ENCODE results near the gene COL4A6.

Gene COL4A6

DNA sequence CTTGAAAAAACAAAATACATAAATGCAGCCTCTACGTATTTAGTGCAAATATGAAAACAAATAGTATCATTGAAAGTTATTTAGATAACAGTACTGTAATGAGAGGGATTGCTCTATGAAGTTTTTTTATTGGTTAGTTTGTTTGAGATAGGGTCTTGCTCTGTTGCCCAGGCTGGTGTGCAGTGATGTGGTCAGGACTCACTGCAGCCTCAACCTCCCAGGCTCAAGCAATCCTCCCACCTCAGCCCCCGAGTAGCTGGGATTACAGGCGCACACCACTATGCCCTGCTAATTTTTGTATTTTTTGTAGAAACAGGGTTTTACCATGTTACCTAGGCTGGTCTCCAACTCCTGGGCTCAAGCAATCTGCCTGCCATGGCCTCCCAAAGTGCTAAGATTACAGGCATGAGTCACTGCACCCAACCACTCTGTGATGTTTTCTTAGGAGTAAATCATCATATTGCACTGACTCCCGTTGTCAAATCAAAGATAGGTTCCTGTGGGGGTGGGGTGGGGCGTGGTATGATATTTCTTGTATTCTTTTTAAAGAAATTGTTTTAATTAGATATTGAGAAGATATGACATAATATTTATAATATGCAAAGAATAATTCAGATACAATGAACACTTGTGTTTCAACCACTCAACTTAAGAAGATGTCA, 270.9 kb downstream of the COL4A6 start:
- H3K27ac ChIP-seq, result no peak overlapping the region
- DNase-seq (ENCODE audit: low read depth, low spot score), result no peak

DNA sequence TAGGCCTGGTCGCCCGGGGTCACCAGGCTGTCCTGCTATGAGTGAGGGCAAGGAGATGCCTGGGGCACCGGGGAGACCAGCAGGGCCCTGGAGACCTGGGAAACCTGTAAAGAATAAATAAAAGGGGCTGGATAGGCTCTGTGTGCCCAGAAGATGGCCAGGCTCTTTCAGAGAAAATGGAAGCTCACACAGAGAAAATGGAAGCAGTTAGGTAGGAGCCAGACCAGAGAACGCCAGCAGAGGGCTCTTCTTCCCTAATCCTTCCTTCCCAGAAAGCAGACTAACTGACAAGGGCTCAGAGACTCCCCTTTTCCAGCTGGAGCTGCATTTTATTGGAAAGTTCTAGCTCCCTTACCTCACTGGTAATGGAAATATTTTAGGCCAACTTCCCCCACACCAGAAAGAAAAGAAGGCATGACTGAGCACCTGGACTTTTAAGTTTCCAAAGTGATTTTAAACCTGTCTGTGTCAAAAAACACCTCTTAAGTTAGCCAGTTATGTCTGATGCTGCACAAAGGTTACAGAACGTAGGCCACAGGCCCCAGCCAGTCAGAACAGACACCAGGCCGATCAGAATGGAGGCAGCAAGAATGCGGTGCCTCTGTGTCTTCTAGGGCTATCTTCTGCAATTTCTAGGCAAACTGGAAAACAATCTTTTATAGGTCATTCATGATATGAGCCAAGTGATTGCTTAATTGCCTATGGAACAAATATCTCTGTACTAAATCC, 272.7 kb downstream of the COL4A6 start:
- no peak overlapping the region for H3K27ac ChIP-seq
- DNase-seq (ENCODE audit: low read depth, low spot score), result no peak

DNA sequence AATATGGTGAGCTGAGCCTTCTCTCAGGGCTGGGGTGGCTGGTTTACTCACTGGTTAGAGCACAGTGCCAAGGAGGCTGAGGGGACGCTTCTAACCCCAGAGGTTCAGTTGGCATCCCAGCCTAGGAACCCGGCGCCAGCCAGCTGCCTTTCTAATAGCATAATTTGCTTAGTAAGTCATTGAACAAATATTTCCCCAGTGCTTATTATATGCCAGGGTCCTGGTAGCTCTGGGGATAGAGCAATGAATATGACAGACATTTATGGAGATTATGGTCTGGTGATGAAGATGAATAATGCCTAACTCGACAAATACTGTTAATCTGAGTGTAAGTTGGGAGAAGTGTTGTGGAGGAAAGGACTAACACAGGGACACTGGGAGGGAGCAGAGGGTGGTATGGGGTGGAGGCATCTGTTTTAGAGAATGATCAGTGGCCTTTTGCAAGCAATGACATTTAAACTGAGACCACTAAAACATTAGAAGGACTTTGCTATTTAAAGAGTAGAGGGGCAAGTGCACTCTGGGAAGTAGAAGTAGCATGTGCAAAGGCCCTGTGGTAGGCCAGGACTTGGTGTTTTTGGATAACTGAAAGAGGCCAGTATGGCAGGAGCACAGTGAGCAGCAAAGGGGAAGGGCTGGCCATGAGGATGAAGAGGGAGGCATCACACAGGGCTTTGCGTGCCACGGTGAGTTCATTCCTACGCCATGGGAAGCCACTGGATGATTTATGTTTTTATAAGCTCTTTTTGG, 274.7 kb downstream of the COL4A6 start:
- H3K27ac ChIP-seq, result no peak overlapping the region
- DNase-seq (ENCODE audit: low read depth, low spot score), result no peak

DNA sequence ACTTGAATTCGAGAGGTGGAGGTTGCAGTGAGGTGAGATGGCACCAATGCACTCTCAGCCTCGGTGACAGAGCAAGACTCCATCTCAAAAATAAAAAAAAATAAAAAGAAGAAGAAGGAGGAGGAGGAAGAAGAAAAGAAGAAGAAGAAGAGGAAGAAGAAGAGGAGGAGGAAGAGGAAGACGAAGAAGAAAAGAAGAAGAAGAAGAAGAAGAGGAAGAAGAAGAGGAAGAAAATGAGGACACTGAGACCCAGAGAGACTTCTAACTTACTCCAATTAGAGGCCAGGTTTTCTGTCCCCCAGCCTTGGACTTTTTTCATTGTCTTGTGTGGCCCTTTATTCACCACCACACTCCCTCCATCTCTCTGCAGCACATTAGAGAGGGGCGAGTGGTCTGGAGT, 276.0 kb downstream of the COL4A6 start:
- DNase-seq (ENCODE audit: low read depth, low spot score), result no peak
- H3K27ac ChIP-seq, result no peak overlapping the region

DNA sequence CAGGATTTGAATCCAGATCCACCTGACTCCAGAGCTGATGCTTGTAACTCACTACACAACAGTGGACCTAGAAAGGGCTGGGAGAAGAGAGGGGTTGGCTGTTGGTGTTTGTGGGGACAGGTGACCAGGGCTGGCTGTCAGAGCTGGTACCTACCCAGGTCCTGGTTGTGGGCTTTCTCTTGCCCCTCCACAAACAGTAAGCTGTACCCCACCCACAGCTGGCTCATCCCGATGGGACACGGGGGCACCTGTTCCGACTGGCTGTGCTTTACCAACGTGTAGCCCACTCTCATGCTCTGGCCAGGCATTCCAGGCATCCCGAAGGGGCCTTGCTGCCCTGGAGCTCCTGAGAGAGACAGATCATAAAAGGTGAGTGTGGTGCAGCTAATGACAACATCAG, 277.9 kb downstream of the COL4A6 start:
- no peak for DNase-seq (ENCODE audit: low read depth, low spot score)
- no peak overlapping the region for H3K27ac ChIP-seq

DNA sequence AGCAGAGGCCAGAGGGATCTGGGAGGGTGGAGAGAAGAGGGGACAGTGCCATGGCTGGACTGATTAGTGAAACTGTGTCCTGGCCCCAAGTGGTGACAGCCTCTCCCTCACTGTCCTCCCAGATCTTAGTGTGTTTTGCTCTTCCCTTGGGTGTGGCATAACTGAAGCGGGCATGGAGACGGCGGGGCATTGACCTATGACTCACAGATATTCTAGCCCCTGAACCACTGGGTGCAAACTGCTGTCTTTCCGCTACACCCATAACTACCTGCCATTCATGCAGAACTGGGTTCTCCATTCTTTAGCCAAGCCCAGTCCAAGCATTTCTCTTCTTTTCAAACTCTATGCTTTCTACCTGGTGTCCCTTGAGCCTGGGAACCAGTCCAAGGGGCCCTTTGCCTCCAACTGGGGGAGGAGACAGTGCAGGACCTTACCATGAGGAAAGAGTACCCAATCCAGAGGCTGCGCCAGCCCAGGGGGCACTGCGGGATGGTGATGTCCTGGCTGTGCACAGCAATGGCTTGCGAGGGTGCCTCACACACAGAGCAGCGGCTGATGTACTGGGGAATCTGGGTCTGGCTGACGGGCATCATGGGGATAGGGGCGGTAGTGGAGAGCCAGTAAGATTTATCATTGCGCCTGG, 279.1 kb downstream of the COL4A6 start:
- no peak overlapping the region for H3K27ac ChIP-seq
- DNase-seq (ENCODE audit: low read depth, low spot score), result no peak

DNA sequence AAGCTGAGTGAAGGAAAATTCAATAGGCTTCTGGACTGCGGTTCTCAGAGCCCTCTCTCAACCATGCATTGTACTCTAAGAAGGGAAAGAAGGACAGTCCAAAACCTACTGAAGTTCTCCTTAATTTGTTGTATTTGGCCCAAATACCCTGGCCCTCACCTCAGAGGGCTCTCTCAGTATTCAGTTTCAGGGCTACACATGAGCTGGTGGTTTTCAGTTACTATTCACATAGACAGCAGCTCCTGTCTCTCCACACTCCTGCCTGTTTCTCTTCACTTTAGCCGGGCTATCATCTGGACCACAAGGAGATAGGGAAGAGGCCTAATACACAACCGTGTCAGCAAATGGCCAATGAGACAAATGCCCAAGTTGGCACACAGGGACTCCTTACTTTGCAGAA, 280.6 kb downstream of the COL4A6 start:
- DNase-seq (ENCODE audit: low read depth, low spot score), result no peak

DNA sequence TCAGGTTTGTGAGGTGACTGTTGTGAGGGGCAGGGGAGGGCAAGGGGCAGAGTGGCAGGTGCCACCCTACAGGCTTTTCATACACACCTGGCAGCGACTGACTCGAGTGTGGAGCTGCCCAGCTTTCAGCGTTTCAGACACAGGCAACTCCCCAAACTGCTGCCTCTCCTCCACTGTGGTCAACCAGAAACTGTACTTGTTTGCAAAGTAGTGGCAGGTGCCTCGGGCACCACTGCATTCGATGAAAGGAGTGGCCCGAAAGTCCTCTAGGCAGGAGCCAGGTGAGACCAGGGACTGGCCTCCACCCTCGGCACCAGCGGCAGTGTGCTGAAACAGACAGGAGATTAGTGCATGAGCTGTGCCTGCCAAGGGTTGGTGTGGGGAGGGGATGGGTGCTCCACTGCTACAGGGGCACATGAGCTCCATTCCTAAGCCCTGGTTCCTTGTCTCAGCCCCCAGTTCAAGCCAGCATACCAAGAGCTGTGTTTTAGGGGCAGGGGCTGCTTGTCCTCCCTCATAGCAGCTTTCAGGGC, 281.2 kb downstream of the COL4A6 start:
- no peak overlapping the region for H3K27ac ChIP-seq
- DNase-seq (ENCODE audit: low read depth, low spot score), result no peak

More for the DNA sequence above, 280.6 kb downstream of the COL4A6 start:
- no peak overlapping the region for H3K27ac ChIP-seq

DNA sequence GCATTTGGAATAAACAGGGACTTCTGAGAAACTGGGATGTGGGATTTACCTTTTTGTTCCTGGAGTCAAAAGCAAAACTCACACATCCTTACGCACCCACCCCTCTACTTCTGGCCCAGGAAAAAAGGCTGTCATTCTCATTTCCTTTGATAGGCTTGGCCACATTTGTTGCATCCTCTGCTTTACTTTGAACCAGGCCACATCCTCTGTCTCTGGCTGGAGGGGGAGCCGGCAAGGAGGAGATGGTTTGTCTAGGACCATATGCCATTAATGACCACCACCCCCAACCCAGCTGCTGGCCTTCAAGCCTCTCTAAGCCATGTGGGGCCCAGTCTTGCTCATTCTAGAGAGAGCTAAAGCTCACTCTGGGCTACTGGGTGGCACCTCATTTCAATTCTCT, 282.1 kb downstream of the COL4A6 start:
- no peak overlapping the region for H3K27ac ChIP-seq
- DNase-seq (ENCODE audit: low read depth, low spot score), result no peak

DNA sequence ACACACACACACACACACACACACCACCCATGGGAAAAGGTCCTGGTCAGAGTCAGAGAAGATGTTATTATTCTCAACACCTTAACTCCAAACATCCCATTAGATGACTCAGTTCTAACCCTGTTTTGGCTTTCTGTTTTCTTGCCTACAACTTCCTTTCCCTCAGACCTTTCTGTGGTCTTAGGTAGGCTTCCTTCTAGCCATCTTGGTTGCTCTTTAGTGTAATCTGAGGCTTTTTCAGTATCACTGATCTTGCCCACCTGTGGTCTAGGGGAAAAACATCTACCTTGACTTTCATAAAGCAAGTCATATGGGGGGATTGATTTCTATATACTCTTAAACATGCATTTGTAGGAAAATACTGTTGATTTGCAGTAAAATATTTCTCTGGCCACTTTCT, 289.7 kb downstream of the COL4A6 start:
- DNase-seq (ENCODE audit: low read depth, low spot score), result no peak
- H3K27ac ChIP-seq, result no peak overlapping the region

DNA sequence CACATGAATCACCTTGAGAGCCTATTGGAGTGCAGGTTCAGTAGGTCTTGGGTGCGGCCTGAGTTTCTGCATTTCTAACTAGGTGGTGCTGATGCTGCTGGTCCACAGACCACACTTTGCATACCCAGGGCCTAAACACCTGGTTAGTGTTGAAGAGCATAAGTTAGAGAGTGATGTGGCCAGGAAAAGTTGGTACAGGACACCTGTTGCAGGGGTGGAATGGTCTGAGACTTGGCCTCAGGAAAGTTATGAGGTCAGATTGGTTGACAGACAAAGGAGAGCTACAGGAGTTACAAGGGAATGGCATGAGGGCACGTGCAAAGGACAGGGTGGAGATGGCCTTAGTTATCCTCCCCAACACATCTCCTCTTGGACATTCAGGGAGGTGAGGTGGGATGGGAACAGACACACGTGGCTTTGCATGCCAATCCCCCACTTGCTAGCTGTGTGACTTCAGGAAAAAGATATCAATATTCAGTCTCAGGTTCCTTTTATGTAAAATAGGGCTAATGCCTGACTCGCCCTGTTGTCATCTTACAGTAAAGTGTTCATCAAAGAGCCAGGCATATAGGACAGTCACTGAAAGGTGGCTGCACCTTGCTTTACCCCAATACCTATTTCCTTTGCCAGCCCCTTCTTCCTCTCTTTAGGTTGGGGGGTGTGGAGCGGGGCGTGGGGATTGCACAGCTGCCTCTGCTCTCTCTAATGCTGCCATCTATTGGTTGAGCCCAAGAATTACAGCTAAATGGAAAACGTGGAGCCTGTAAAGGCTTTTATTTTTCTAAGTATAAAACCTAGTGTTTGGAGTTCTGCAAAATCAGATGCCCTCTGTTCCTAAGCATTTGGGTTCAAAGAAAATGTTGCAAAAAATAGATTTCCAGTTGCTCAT, 299.2 kb downstream of the COL4A6 start:
- DNase-seq (ENCODE audit: low read depth, low spot score), result no peak
- H3K27ac ChIP-seq, result no peak overlapping the region

DNA sequence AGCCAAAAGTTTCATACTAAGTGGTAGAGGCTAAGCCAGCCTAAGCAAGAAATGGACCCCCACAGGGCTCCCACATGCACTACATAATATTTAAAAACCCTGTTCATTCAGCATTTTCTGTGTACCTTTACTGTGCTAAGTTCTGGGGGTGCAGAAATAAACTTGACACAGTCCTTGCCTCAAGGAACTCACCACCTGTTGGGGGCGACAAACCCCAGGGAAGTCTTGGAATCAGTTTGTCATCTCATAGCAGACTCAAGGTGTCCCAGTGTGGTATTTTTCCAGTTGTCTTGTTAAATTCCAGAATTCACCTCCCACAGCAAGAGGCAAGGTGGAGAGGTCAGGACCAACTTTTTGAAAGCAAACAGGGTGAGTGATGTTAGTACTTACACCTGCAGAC, 303.5 kb downstream of the COL4A6 start:
- H3K27ac ChIP-seq, result no peak overlapping the region
- no peak for DNase-seq (ENCODE audit: low read depth, low spot score)

DNA sequence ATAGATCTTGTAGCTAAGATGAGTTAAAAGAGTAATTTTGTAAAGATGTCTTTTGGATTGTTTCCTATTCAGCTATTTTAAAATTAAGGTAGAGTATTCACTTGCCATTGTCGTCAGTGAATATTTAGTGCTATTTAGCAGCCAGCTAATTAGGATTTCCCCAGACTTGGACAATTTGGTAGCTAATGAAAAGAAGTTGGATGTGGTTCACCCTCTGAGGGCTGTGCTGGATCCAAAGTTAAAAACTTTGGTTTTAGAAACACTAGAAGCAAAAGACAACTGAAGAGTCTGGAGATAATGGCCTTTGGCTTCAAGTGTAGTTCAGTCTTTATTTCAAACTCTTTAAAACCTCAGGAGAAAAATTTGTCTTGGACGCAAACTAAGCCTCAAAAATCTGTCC, 305.3 kb downstream of the COL4A6 start:
- no peak overlapping the region for H3K27ac ChIP-seq
- no peak for DNase-seq (ENCODE audit: low read depth, low spot score)

DNA sequence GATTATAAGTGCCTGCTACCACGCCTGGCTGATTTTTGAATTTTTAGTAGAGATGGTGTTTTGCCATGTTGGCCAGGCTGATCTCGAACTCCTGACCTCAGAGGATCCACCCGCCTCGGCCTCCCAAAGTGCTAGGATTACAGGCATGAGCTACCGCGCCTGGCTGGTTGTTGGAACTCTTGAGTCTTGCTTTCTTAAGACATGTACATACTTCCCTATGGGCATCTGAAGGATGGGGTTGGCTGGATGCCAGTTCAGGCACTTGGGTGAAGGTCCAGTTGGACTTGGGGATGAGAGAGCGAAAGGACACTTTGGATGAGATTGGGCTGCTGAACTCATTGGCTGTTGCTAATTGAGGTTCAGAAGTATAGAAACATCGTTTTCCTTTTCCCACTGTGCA, 306.2 kb downstream of the COL4A6 start:
- DNase-seq (ENCODE audit: low read depth, low spot score), result no peak
- peak overlapping the region; percentile 48 for H3K27ac ChIP-seq

DNA sequence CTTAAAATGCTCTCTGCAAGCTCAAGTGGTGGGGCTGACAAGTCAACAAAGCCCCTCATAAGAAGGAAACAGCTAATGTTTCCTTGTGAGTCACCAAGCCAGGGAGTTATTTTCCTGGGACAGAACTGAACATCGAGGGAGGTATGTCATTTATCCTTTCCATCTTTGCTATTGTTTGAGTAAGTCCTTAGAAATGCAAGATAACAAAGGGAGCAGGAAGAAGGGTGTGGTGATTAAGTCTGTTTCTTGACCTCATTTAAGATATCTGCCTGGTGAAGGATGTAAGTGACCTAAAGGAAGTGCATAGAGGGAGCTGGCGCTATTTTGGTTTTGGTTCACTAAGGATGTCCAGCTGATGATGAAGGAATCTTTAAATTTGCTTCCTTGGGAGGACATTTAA, 306.8 kb downstream of the COL4A6 start:
- DNase-seq (ENCODE audit: low read depth, low spot score), result peak; percentile 2
- peak overlapping the region; percentile 48 for H3K27ac ChIP-seq

DNA sequence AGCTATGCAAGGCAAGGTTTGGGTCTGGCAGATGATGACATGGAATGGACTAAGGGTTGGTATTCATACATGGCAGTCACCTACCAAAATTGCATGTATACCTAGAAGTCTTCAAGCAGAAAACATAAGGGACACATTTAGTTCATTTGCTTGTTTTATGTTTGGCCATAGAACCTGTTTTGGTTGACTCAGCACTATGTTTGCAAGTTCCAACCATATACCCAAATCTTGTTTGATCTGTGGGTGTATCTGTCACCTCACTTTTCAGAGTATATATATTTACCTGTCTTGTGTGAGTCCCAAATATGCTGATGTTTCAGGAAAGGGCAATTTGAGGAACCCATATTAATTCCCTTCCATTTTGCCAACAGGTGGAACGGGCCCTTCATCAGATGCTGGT, 307.3 kb downstream of the COL4A6 start:
- H3K27ac ChIP-seq, result peak overlapping the region; percentile 48
- no peak for DNase-seq (ENCODE audit: low read depth, low spot score)

DNA sequence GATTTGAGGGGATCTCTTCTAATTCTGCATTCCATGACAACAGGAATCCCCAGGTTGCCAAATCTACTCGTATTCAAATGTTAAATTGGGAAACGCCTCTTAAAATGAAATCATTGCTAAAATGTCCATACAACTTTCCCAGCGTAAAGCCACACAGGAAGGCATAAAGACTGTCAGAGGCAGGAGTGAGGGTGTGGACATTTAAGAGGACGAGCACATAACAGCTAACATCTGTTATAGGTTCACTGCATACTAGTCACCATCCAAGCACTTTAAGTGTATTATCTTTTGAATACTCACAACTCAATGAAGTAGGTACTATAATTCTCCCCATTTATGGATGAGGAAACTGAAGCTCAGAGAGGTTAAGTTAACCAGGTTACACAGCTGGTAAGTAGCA, 311.1 kb downstream of the COL4A6 start:
- no peak for DNase-seq (ENCODE audit: low read depth, low spot score)
- no peak overlapping the region for H3K27ac ChIP-seq

DNA sequence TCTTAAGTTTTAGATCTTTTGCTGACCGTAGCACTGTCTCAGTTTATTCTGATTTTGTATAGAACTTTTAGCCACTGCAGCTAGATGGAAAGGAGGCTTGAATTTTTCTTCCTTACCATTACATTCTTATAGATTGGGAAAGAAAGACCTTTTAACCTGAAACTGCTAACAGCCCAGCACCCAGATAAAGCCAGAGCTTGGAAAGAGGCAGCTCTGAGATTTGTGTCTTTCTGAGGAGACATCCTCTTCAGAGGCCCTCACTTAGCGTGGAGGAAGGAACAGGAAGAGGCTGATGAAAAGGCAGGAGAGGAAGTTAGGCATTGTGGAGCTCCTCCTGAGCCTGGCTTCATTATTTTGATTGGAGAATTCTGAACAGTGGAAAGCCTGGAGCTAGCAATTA, 311.6 kb downstream of the COL4A6 start:
- DNase-seq (ENCODE audit: low read depth, low spot score), result no peak
- no peak overlapping the region for H3K27ac ChIP-seq

DNA sequence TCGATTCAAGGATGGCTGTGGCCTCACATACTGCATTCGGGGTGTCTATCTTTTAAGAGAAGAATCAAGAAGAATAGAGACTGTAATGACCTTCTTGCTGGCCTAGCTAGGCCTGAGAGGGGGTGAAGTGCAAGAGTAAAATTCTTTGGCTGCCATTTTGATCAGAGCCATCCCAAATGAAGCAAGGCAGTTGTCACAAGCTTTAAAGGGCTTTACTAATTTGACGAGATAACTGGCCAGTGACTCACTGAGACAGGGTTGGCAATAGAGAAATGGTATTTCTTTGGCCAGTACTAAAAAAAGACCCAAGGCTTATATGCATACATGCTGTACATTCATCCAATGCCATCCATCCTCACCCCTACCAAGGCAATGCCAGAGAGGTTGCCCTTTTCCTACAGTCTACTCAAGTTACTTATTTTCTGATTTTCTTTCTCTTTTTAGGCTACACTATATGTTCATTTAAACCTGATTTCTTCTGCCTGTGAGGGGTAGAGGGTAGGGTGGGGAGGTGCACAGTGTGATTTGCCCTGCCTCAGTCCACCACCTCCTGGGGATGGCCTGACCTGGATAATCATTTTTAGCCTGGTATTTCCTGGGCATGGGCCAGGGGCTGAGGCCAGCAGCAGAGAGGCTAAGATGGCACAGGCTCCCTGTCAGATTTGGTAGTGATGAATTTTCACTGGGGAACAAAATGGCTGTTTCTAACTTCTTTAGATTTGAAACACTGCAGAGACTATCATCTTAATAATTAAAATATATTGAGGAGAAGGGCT, 314.4 kb downstream of the COL4A6 start:
- H3K27ac ChIP-seq, result peak overlapping the region; percentile 74
- no peak for DNase-seq (ENCODE audit: low read depth, low spot score)

All from epithelial cell of prostate (primary cell).